Activated CD8-positive, alpha-beta memory T cell treated with anti-CD3 and anti-CD28 coated beads, Interleukin-2, amount 50 U/mL, for 48 hours (primary cell): Measurements from ENCODE around the gene RC3H2.
A peak's percentile ranks its signal among the peaks of the same experiment; 100 is the strongest.

Source experiments
- DNase-seq: peaks from one replicate; pipeline ENCODE4 v3.0.0-alpha.2; 2020

The RC3H2 gene

GRCh38 chr9:122904823-122905710 is at the start of gene RC3H2:
TSS of gene RC3H2 (minus strand) at chr9:122905359. CDS start at chr9:122897509, 7,850 bp downstream.
- DNase-seq: peak; percentile 93

- DNase-seq: no peak
These were observed 49.1 kb upstream of the RC3H2 start for GRCh38 chr9:122954253-122954691.

- no peak for DNase-seq
These were observed 45.9 kb upstream of the RC3H2 start for GRCh38 chr9:122951056-122951455.

- DNase-seq: no peak
These were observed 45.1 kb upstream of the RC3H2 start for GRCh38 chr9:122950263-122950662.

GRCh38 chr9:122949696-122950095 is 44.5 kb upstream of the RC3H2 start:
- no peak for DNase-seq

GRCh38 chr9:122948313-122948712 is 43.2 kb upstream of the RC3H2 start:
- DNase-seq: no peak

- no peak for DNase-seq
These were observed 41.4 kb upstream of the RC3H2 start for GRCh38 chr9:122946461-122947005.

- DNase-seq: no peak
These were observed 40.1 kb upstream of the RC3H2 start for GRCh38 chr9:122944960-122945888.

GRCh38 chr9:122941582-122942234 is 36.5 kb upstream of the RC3H2 start:
- no peak for DNase-seq

- DNase-seq: peak; percentile 98
These were observed 35.8 kb upstream of the RC3H2 start, which contains the start of gene RABGAP1 for GRCh38 chr9:122940749-122941581. TSS of gene RABGAP1 (plus strand) at chr9:122941020. CDS start at chr9:122957060, 16,040 bp downstream.

- no peak for DNase-seq
These were observed 35.2 kb upstream of the RC3H2 start for GRCh38 chr9:122940454-122940748.

- DNase-seq: no peak
These were observed 34.4 kb upstream of the RC3H2 start for GRCh38 chr9:122939601-122940000.

GRCh38 chr9:122936883-122937282 is 31.7 kb upstream of the RC3H2 start:
- DNase-seq: no peak

GRCh38 chr9:122936464-122936863 is 31.3 kb upstream of the RC3H2 start:
- DNase-seq: no peak

GRCh38 chr9:122931226-122932121 is 26.3 kb upstream of the RC3H2 start, which contains the start of gene ZBTB26:
TSS of gene ZBTB26 (minus strand) at chr9:122931512. CDS start at chr9:122919934, 11,578 bp downstream.
- peak; percentile 94 for DNase-seq

GRCh38 chr9:122930541-122931225 is 25.5 kb upstream of the RC3H2 start:
- DNase-seq: no peak

GRCh38 chr9:122929796-122930354 is 24.7 kb upstream of the RC3H2 start:
- no peak for DNase-seq

- no peak for DNase-seq
These were observed 18.8 kb upstream of the RC3H2 start for GRCh38 chr9:122923947-122924346.

GRCh38 chr9:122922713-122923112 is 17.6 kb upstream of the RC3H2 start:
- no peak for DNase-seq

- DNase-seq: no peak
These were observed 13.2 kb upstream of the RC3H2 start for GRCh38 chr9:122918310-122918709.
